Measurements from ENCODE around the gene TMEM69. TPM values are rescaled to one million over a fixed set of nuclear protein-coding genes. Genes with fewer than 3 reads are reported as not detected.
"Not testable (repeated sequence)": the region's sequence is repeated elsewhere in the genome, so short reads cannot be mapped to it uniquely, and the experiment has no call there.

The TMEM69 gene
- total RNA-seq, 4 donors from 2014 or later, result 10.4 to 17.4 (median 13.6) TPM

DNA sequence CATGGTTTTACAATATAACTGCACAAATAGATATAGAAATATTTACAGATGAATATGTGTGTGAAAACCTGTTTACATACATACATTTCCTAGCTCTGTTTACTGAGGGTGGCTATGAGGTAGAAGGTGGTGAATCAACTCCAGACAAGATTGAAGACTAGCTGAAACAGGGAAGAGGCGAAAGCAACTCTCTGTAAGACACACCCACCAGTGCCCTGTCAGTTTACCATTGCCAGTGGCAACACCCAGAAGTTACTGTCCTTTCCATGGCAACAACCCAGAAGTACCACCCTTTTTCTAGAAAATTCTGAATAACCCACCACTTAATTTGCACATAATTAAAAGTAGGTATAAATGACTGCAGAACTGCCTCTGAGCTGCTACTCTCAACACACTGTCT is 16.7 kb downstream of the TMEM69 start:
- H3K27me3 ChIP-seq, result no peaks in the 10 kb centered on the region
- intact Hi-C loops (cut with DNase I; ENCODE audit: low total_unique reads), result no loop called here
- DNase-seq, result no peak
- no peak overlapping the region for H3K4me3 ChIP-seq
- H3K27ac ChIP-seq, result no peak overlapping the region
- no peaks in the 10 kb centered on the region for H3K9me3 ChIP-seq
- H3K4me1 ChIP-seq, result no peaks in the 10 kb centered on the region
- TF ChIP-seq CTCF (IDR thresholded peaks at IDR 0.05) (no peak), POLR2A (IDR thresholded peaks at IDR 0.05) (no peak)
- H3K36me3 ChIP-seq, result no peaks in the 10 kb centered on the region

GRCh38 chr1:45713711-45714110 is 25.7 kb downstream of the TMEM69 start:
- no peak for DNase-seq
- H3K4me3 ChIP-seq, result no peak overlapping the region

GRCh38 chr1:45716700-45717099 is 28.7 kb downstream of the TMEM69 start:
- no peak for DNase-seq
- Histone ChIP-seq H3K27ac (no peak overlapping the region), H3K9me3 (no peaks in the 10 kb centered on the region), H3K36me3 (no peaks in the 10 kb centered on the region), H3K27me3 (no peaks in the 10 kb centered on the region), H3K4me1 (no peaks in the 10 kb centered on the region), H3K4me3 (no peak overlapping the region)
- TF ChIP-seq POLR2A (IDR thresholded peaks at IDR 0.05), result no peak
- TF ChIP-seq CTCF (IDR thresholded peaks at IDR 0.05), result no peak
- intact Hi-C loops (cut with DNase I; ENCODE audit: low total_unique reads), result no loop called here

More at GRCh38 chr1:45713711-45714110, 25.7 kb downstream of the TMEM69 start:
- no peaks in the 10 kb centered on the region for H3K4me1 ChIP-seq
- no peaks in the 10 kb centered on the region for H3K9me3 ChIP-seq
- H3K36me3 ChIP-seq, result no peaks in the 10 kb centered on the region
- intact Hi-C loops (cut with DNase I; ENCODE audit: low total_unique reads), result no loop called here
- H3K27ac ChIP-seq, result no peak overlapping the region
- no peaks in the 10 kb centered on the region for H3K27me3 ChIP-seq
- TF ChIP-seq POLR2A (IDR thresholded peaks at IDR 0.05), result no peak
- TF ChIP-seq CTCF (IDR thresholded peaks at IDR 0.05), result no peak

DNA sequence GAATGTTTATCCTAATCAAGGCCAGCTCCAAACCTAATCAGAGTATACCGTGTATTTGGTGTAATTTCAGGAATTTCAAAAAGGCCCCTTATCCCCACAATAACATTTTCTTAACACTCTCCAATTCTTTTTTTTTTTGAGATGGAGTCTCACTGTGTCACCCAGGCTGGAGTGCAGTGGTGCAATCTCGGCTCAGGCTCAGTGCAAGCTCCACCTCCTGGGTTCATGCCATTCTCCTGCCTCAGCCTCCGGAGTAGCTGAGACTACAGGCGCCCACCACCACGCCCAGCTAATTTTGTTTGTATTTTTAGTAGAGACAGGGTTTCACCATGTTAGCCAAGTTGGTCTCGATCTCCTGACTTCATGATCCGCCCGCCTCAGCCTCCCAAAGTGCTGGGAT is 29.4 kb downstream of the TMEM69 start:
- H3K4me1 ChIP-seq; H3K27ac ChIP-seq; H3K36me3 ChIP-seq; H3K4me3 ChIP-seq; H3K27me3 ChIP-seq; H3K9me3 ChIP-seq; DNase-seq; intact Hi-C loops (cut with DNase I; ENCODE audit: low total_unique reads): not testable (repeated sequence)

- TF ChIP-seq POLR2A (IDR thresholded peaks at IDR 0.05) (no peak), CTCF (IDR thresholded peaks at IDR 0.05) (no peak)
- Histone ChIP-seq H3K27ac (no peak overlapping the region), H3K36me3 (no peaks in the 10 kb centered on the region), H3K27me3 (no peaks in the 10 kb centered on the region), H3K4me1 (no peaks in the 10 kb centered on the region), H3K9me3 (no peaks in the 10 kb centered on the region), H3K4me3 (no peak overlapping the region)
- DNase-seq, result no peak
- intact Hi-C loops (cut with DNase I; ENCODE audit: low total_unique reads), result no loop called here
Measured at GRCh38 chr1:45718289-45718688, 30.3 kb downstream of the TMEM69 start.

- no peaks in the 10 kb centered on the region for H3K4me1 ChIP-seq
- no peaks in the 10 kb centered on the region for H3K36me3 ChIP-seq
- intact Hi-C loops (cut with DNase I; ENCODE audit: low total_unique reads), result no loop called here
- no peak for TF ChIP-seq POLR2A (IDR thresholded peaks at IDR 0.05)
- no peak for TF ChIP-seq CTCF (IDR thresholded peaks at IDR 0.05)
- H3K27me3 ChIP-seq, result no peaks in the 10 kb centered on the region
- no peak overlapping the region for H3K27ac ChIP-seq
- no peaks in the 10 kb centered on the region for H3K9me3 ChIP-seq
- no peak for DNase-seq
- no peak overlapping the region for H3K4me3 ChIP-seq
Measured at GRCh38 chr1:45721207-45721606, 33.2 kb downstream of the TMEM69 start.

All from uterus (tissue), 4 donors.